ENCODE results near the gene KNDC1. TPM values are rescaled to one million over a fixed set of nuclear protein-coding genes. Genes with fewer than 3 reads are reported as not detected.
"Not testable (repeated sequence)": the region's sequence is repeated elsewhere in the genome, so short reads cannot be mapped to it uniquely, and the experiment has no call there.

The KNDC1 gene
- total RNA-seq, 1 donor from 2014 or later: 0.55 TPM

- H3K27ac Mint-ChIP-seq (ENCODE audit: unreplicated experiment): no peak overlapping the region
- H3K27me3 Mint-ChIP-seq (ENCODE audit: low read depth): peaks cover 8% of the 10 kb centered on the region
- TF ChIP-seq CTCF (IDR thresholded peaks at IDR 0.05): no peak
- H3K36me3 Mint-ChIP-seq (ENCODE audit: low read depth): no peaks in the 10 kb centered on the region
- H3K9me3 Mint-ChIP-seq (ENCODE audit: low read depth): no peaks in the 10 kb centered on the region
- H3K4me1 Mint-ChIP-seq (ENCODE audit: low read depth): no peaks in the 10 kb centered on the region
- H3K4me3 Mint-ChIP-seq (ENCODE audit: unreplicated experiment): no peak overlapping the region
- peak; percentile 88 for DNase-seq (ENCODE audit: low spot score)
Measured at GRCh38 chr10:133133471-133134231, 26.4 kb upstream of the KNDC1 start.

- peak; percentile 86 for DNase-seq (ENCODE audit: low spot score)
- TF ChIP-seq CTCF (IDR thresholded peaks at IDR 0.05): no peak
- Mint-ChIP-seq H3K27ac (ENCODE audit: unreplicated experiment) (no peak overlapping the region), H3K9me3 (ENCODE audit: low read depth) (no peaks in the 10 kb centered on the region), H3K4me3 (ENCODE audit: unreplicated experiment) (no peak overlapping the region), H3K4me1 (ENCODE audit: low read depth) (no peaks in the 10 kb centered on the region), H3K27me3 (ENCODE audit: low read depth) (peaks cover 8% of the 10 kb centered on the region), H3K36me3 (ENCODE audit: low read depth) (no peaks in the 10 kb centered on the region)
Measured at GRCh38 chr10:133134411-133135115, 25.5 kb upstream of the KNDC1 start.

- H3K9me3 Mint-ChIP-seq (ENCODE audit: low read depth): no peaks in the 10 kb centered on the region
- H3K4me1 Mint-ChIP-seq (ENCODE audit: low read depth): no peaks in the 10 kb centered on the region
- peak; percentile 74 for DNase-seq (ENCODE audit: low spot score)
- H3K4me3 Mint-ChIP-seq (ENCODE audit: unreplicated experiment): no peak overlapping the region
- peaks cover 8% of the 10 kb centered on the region for H3K27me3 Mint-ChIP-seq (ENCODE audit: low read depth)
- no peak overlapping the region for H3K27ac Mint-ChIP-seq (ENCODE audit: unreplicated experiment)
- no peaks in the 10 kb centered on the region for H3K36me3 Mint-ChIP-seq (ENCODE audit: low read depth)
- TF ChIP-seq CTCF (IDR thresholded peaks at IDR 0.05): no peak
Measured at GRCh38 chr10:133135116-133135465, 24.9 kb upstream of the KNDC1 start.

GRCh38 chr10:133137486-133138145, 22.4 kb upstream of the KNDC1 start:
- peak; percentile 51 for DNase-seq (ENCODE audit: low spot score)
- not testable (repeated sequence) for H3K4me1 Mint-ChIP-seq (ENCODE audit: low read depth); H3K9me3 Mint-ChIP-seq (ENCODE audit: low read depth); H3K27me3 Mint-ChIP-seq (ENCODE audit: low read depth); H3K27ac Mint-ChIP-seq (ENCODE audit: unreplicated experiment); H3K36me3 Mint-ChIP-seq (ENCODE audit: low read depth); H3K4me3 Mint-ChIP-seq (ENCODE audit: unreplicated experiment)

GRCh38 chr10:133139551-133140065, 20.4 kb upstream of the KNDC1 start:
- H3K36me3 Mint-ChIP-seq (ENCODE audit: low read depth): no peaks in the 10 kb centered on the region
- TF ChIP-seq CTCF (IDR thresholded peaks at IDR 0.05): no peak
- no peak overlapping the region for H3K4me3 Mint-ChIP-seq (ENCODE audit: unreplicated experiment)
- DNase-seq (ENCODE audit: low spot score): peak; percentile 82
- peaks cover 10% of the 10 kb centered on the region for H3K27me3 Mint-ChIP-seq (ENCODE audit: low read depth)
- H3K27ac Mint-ChIP-seq (ENCODE audit: unreplicated experiment): no peak overlapping the region
- peaks cover 7% of the 10 kb centered on the region for H3K4me1 Mint-ChIP-seq (ENCODE audit: low read depth)
- H3K9me3 Mint-ChIP-seq (ENCODE audit: low read depth): no peaks in the 10 kb centered on the region

All from chondrocyte (in vitro differentiated cells).